ENCODE results near the gene MID1.

MID1 gene

DNA sequence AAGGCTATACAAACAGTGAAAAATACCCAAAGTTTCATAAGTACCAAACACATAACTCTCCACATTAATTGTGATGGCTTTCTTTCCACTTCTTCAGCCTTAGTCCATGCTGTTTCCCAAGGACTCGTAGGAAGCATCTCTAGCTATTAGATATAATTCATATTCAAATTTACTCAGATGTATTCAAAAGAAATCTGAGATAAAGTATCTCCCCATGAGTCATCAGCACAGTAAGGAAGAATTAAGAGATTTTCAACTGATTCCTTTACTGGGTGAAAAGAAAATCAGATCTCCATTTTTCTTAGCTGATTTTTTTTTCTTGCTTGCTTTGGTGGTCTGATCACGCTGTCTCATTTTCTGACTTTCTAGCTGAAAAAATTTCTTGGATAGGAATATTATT, 71.7 kb downstream of the MID1 start:
- DNase-seq (ENCODE audit: insufficient read length, low spot score) = no peak
- FAIRE-seq = no peak
- no peak for TF ChIP-seq POLR2A (IDR thresholded peaks at IDR 0.05; ENCODE audit: low read depth, low read length)

DNA sequence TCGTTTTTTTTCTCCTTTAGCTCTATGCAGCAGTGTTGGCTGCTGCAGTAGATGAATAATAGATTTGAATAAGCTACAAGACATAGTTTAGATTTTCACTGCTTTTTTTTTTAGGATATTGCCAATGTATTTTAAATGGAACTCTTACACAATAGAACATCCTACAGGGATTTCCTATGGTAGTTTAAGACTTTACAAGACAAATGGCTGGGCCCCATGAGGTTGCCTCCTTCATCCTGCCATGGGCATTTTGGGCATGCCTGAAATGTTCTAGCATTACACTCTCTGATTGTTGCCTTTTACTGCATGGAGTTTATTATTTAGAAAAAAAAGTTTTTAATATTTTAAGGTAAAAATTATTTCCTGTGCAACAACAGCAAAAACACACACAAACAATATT, 74.5 kb downstream of the MID1 start:
- FAIRE-seq (no peak), DNase-seq (ENCODE audit: insufficient read length, low spot score) (no peak)
- TF ChIP-seq POU2F2 (IDR thresholded peaks at IDR 0.05; ENCODE audit: low read depth, low read length) (no peak), POLR2A (IDR thresholded peaks at IDR 0.05; ENCODE audit: low read depth, low read length) (no peak), SPI1 (IDR thresholded peaks at IDR 0.05; ENCODE audit: low read depth, low read length) (no peak), PAX5 (IDR thresholded peaks at IDR 0.05; ENCODE audit: insufficient read depth, low read length, severe bottlenecking) (no peak), TAF1 (IDR thresholded peaks at IDR 0.05; ENCODE audit: low read depth, low read length) (no peak), POLR2AphosphoS5 (IDR thresholded peaks at IDR 0.05; ENCODE audit: low read depth, low read length) (no peak)

DNA sequence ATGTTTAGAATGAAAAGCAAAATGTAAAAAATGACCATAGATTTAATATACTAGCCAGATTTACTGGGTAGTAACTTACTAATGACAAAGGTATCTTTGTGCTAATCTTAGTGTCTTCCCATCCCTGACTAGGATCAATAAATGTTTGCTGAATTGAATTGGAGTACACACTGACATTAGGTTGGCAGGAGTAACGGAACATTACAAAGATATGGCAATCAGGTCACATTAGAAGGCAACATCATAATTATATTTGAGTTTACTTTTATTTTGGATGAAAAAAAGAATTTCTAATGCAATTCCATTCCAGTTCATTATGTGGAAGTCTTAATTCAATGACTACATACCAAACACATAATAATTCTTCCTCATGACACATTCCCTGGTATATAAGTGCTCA, 77.8 kb downstream of the MID1 start:
- FAIRE-seq (no peak), DNase-seq (ENCODE audit: insufficient read length, low spot score) (no peak)
- TF ChIP-seq POLR2AphosphoS5 (IDR thresholded peaks at IDR 0.05; ENCODE audit: low read depth, low read length) (no peak), POU2F2 (IDR thresholded peaks at IDR 0.05; ENCODE audit: low read depth, low read length) (no peak), TAF1 (IDR thresholded peaks at IDR 0.05; ENCODE audit: low read depth, low read length) (no peak), PAX5 (IDR thresholded peaks at IDR 0.05; ENCODE audit: insufficient read depth, low read length, severe bottlenecking) (no peak)

DNA sequence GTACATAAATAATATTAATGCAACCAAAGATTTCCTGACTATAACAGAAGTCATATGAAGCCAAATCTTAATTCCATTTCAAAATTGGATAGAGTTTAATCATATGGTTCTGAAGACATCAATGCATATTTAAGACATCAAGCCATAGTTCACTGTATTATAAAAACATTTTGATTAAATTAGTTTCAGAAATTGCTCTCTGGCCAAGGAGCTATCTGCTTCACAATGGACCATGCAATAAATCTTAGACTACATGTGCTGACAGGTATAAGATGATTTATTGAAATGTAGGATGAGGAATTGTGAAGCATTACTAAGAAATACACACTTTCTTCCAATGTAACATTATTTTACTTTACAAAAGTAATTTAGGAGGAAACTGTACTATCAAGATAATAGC, 81.6 kb downstream of the MID1 start:
- DNase-seq (ENCODE audit: insufficient read length, low spot score) (no peak), FAIRE-seq (no peak)
- no peak for TF ChIP-seq POLR2AphosphoS5 (IDR thresholded peaks at IDR 0.05; ENCODE audit: low read depth, low read length)

DNA sequence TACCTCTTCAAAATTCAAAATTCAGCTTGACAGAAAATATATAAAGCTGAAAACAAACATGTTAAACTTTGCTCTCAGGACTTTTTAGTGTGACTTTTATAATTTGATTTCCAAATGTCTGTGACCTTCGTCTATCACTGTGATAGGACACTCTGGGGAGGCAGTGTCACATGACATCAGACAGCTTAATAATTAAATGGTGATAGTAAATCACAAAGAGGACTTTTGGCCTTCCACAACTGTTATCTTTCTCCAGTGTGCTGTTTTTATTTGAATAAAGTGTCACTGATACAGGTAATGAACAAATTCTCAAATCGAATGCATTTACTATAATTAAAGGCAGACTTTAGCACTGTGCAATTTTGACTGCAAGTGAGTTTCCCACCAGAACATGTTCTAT, 83.1 kb downstream of the MID1 start:
- FAIRE-seq (no peak), DNase-seq (ENCODE audit: insufficient read length, low spot score) (no peak)
- TF ChIP-seq POLR2AphosphoS5 (IDR thresholded peaks at IDR 0.05; ENCODE audit: low read depth, low read length) (no peak), POU2F2 (IDR thresholded peaks at IDR 0.05; ENCODE audit: low read depth, low read length) (no peak), TAF1 (IDR thresholded peaks at IDR 0.05; ENCODE audit: low read depth, low read length) (no peak), SPI1 (IDR thresholded peaks at IDR 0.05; ENCODE audit: low read depth, low read length) (no peak), PAX5 (IDR thresholded peaks at IDR 0.05; ENCODE audit: insufficient read depth, low read length, severe bottlenecking) (no peak), POLR2A (IDR thresholded peaks at IDR 0.05; ENCODE audit: low read depth, low read length) (no peak)

DNA sequence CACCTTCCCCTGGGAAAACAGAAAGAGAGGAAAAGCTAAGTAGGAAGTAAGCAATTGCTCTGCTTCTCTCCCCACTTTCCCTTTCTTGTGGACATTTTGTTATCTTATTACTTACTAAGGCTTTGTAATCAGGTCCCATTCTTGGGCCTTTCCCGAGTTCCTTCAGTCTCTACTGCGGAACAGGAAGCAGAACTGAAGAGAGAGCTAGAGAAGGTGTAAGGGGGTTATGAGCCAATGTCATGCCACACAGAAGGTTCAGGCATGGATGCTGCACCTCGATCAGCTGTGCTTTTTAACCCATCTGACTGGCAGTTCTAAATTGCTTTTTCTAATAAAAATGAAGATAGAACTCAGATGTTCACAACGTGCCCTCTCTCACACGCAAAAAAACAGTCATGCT, 83.6 kb downstream of the MID1 start:
- FAIRE-seq = no peak
- DNase-seq (ENCODE audit: insufficient read length, low spot score) = no peak
- no peak for TF ChIP-seq POU2F2 (IDR thresholded peaks at IDR 0.05; ENCODE audit: low read depth, low read length)
- no peak for TF ChIP-seq SPI1 (IDR thresholded peaks at IDR 0.05; ENCODE audit: low read depth, low read length)
- TF ChIP-seq TAF1 (IDR thresholded peaks at IDR 0.05; ENCODE audit: low read depth, low read length) = no peak
- TF ChIP-seq PAX5 (IDR thresholded peaks at IDR 0.05; ENCODE audit: insufficient read depth, low read length, severe bottlenecking) = no peak
- no peak for TF ChIP-seq POLR2AphosphoS5 (IDR thresholded peaks at IDR 0.05; ENCODE audit: low read depth, low read length)
- TF ChIP-seq POLR2A (IDR thresholded peaks at IDR 0.05; ENCODE audit: low read depth, low read length) = no peak

DNA sequence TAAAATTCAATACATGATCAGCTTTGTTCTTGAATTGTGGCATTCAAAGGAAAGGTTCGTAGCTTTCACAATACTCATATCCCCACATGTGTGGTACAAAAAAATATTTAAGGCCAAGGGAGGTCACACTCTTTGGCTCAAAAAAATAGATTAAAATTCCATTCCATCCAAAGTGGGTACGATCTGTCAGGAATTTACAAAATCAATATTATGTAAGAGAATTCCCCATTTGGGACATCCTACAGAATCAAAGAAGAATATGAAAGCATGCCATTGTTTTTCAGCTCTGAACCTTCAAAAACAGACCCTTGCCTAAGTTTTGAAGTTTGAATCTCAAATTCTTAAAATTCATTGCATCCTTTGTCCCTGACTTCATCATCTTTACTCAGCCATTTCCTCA, 85.8 kb downstream of the MID1 start:
- no peak for DNase-seq (ENCODE audit: insufficient read length, low spot score)
- TF ChIP-seq TAF1 (IDR thresholded peaks at IDR 0.05; ENCODE audit: low read depth, low read length) (no peak), POU2F2 (IDR thresholded peaks at IDR 0.05; ENCODE audit: low read depth, low read length) (no peak), SPI1 (IDR thresholded peaks at IDR 0.05; ENCODE audit: low read depth, low read length) (no peak), PAX5 (IDR thresholded peaks at IDR 0.05; ENCODE audit: insufficient read depth, low read length, severe bottlenecking) (no peak), POLR2AphosphoS5 (IDR thresholded peaks at IDR 0.05; ENCODE audit: low read depth, low read length) (no peak)
- no peak for FAIRE-seq

DNA sequence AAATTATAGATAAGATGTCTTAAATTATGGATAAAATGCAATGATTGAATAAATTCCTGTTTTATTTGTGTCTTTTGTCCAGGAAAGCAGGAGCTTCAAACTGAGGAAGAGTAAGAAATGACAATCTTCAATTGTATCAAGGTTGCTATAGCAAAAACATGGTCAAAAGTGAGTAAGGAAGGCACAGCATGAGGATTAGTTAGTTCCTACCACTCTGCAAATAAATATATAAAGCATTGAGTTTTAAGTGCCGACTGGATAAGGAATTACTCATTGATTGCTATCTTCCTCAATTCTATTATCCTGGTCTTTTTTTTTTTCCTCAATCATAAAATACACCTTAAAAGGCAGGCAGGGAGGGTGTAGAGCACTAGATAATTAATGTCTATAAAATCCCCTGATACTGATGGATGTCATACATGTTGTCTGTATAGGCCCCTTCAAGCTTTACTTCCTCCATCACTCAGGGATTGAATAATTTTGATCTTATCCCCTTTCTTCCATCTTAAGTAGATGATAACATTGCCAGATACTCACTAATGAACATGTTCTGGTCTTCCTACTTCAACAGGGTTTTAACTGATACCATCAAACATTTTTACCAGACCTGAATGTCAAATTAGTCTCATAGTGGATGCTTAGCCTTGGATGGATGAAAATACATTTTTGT, 86.6 kb downstream of the MID1 start:
- DNase-seq (ENCODE audit: insufficient read length, low spot score) = no peak
- no peak for FAIRE-seq
- TF ChIP-seq POLR2A (IDR thresholded peaks at IDR 0.05; ENCODE audit: low read depth, low read length) (no peak), PAX5 (IDR thresholded peaks at IDR 0.05; ENCODE audit: insufficient read depth, low read length, severe bottlenecking) (no peak), SPI1 (IDR thresholded peaks at IDR 0.05; ENCODE audit: low read depth, low read length) (no peak), TAF1 (IDR thresholded peaks at IDR 0.05; ENCODE audit: low read depth, low read length) (no peak), POLR2AphosphoS5 (IDR thresholded peaks at IDR 0.05; ENCODE audit: low read depth, low read length) (no peak), POU2F2 (IDR thresholded peaks at IDR 0.05; ENCODE audit: low read depth, low read length) (no peak)

DNA sequence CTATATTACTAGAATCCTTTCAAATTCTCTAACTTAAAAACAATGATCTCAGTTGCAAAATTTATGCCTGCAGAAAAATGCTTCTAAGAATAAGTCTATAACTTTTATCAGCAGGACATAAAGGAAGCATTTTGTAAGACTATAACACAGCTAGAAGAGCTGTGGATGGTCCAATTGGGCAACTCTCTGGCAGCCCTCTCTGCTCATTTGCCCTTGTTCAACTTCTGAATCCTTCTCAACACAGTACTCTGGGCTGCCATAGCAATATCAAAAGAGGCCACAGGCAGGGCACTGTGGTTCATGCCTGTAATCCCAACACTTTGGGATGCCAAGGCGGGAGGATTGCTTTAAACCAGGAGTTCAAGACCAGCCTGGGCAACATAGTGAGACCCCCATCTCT, 88.5 kb downstream of the MID1 start:
- TF ChIP-seq TAF1 (IDR thresholded peaks at IDR 0.05; ENCODE audit: low read depth, low read length) (no peak), POLR2AphosphoS5 (IDR thresholded peaks at IDR 0.05; ENCODE audit: low read depth, low read length) (no peak), PAX5 (IDR thresholded peaks at IDR 0.05; ENCODE audit: insufficient read depth, low read length, severe bottlenecking) (no peak), SPI1 (IDR thresholded peaks at IDR 0.05; ENCODE audit: low read depth, low read length) (no peak), POU2F2 (IDR thresholded peaks at IDR 0.05; ENCODE audit: low read depth, low read length) (no peak), POLR2A (IDR thresholded peaks at IDR 0.05; ENCODE audit: low read depth, low read length) (no peak)
- FAIRE-seq (no peak), DNase-seq (ENCODE audit: insufficient read length, low spot score) (no peak)

DNA sequence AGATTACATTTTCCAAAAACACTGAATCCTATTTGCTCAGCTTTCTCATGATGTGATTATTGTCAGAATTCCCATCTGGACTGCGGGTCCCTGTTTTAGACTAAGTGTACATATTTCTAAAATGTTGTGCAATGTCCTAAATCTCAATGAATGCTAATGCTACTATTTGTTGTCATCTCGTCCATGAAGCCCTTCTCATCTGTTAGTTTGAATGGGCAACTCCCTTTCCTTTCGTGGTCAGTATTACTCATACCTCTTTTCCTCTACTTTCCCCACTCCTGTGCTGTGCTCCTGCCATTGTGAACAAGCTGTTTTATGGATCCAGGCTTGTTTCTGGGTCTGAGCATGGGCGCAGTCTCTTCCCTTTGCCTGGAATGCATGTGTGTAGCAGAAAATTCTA, 91.0 kb downstream of the MID1 start:
- DNase-seq (ENCODE audit: insufficient read length, low spot score) (no peak), FAIRE-seq (no peak)
- no peak for TF ChIP-seq PAX5 (IDR thresholded peaks at IDR 0.05; ENCODE audit: insufficient read depth, low read length, severe bottlenecking)
- no peak for TF ChIP-seq TAF1 (IDR thresholded peaks at IDR 0.05; ENCODE audit: low read depth, low read length)
- TF ChIP-seq POLR2AphosphoS5 (IDR thresholded peaks at IDR 0.05; ENCODE audit: low read depth, low read length) = no peak
- TF ChIP-seq SPI1 (IDR thresholded peaks at IDR 0.05; ENCODE audit: low read depth, low read length) = no peak
- TF ChIP-seq POLR2A (IDR thresholded peaks at IDR 0.05; ENCODE audit: low read depth, low read length) = no peak
- no peak for TF ChIP-seq POU2F2 (IDR thresholded peaks at IDR 0.05; ENCODE audit: low read depth, low read length)
